Gastrocnemius medialis (tissue), 4 donors: ENCODE data around the gene NOXRED1. TPM values are rescaled to one million over a fixed set of nuclear protein-coding genes. Genes with fewer than 3 reads are reported as not detected.

Experiments
- ATAC-seq, 2 donors: fragments of 150-250 bp; one replicate each; pipeline ENCODE4 v1.9.1; 2016
- DNase-seq, 2 donors: peaks; one replicate each; pipeline ENCODE4 v3.0.0-alpha.2; 2019
- H3K27ac ChIP-seq, 4 donors: fragments of 200-600 bp; sonication (generic); 1 replicate in 1 of 4; 2 replicates in 3 of 4; pipeline ENCODE4 v1.5.1; 2016 to 2018; ENCODE audit warnings: mild to moderate bottlenecking in 2 of 4, moderate library complexity in 1 of 4
- H3K27me3 ChIP-seq, 3 donors: fragments of 200-600 bp; sonication (generic) in 2 of 3; 1 replicate in 1 of 3; 2 replicates in 2 of 3; pipeline versions ENCODE4 v1.5.1 to v1.6.0; 2016 to 2019; ENCODE audit warnings: mild to moderate bottlenecking in 1 of 3, moderate library complexity in 1 of 3
- H3K36me3 ChIP-seq, 2 donors: fragments of 200-600 bp; sonication (generic) in 1 of 2; one replicate each; pipeline ENCODE4 v1.5.1; 2017 to 2018
- H3K4me1 ChIP-seq, 2 donors: fragments of 200-600 bp; sonication (generic) in 1 of 2; one replicate each; pipeline ENCODE4 v1.5.1; 2016 to 2017; ENCODE audit warnings: mild to moderate bottlenecking in 2 of 2
- H3K4me3 ChIP-seq, 4 donors: fragments of 200-600 bp; sonication (generic) in 3 of 4; 1 replicate in 1 of 4; 2 replicates in 3 of 4; pipeline ENCODE4 v1.5.1; 2016 to 2019; ENCODE audit warnings: mild to moderate bottlenecking in 2 of 4
- H3K9me3 ChIP-seq, 3 donors: fragments of 200-600 bp; sonication (generic) in 2 of 3; 1 replicate in 1 of 3; 2 replicates in 2 of 3; pipeline ENCODE4 v1.5.1; 2016 to 2019
- POLR2A ChIP-seq, 2 donors: fragments of 450-650 bp; IDR thresholded peaks; one replicate each; pipeline ENCODE4 v1.6.1; 2017; ENCODE audit warnings: antibody characterized with exemption in 2 of 2, mild to moderate bottlenecking in 2 of 2, moderate library complexity in 2 of 2
- in situ Hi-C, 4 donors: fragments of 200-750 bp; cut with MboI; loops; one replicate each; pipeline versions ENCODE4 v1.15.0 to v1.8.0; 2017; ENCODE audit warnings: low sequenced_read_pairs in 4 of 4
- intact Hi-C: fragments of 100-400 bp; cut with DNase I; formaldehyde crosslinking; loops from one replicate; pipeline ENCODE4 v1.15.1; 2023; ENCODE audit warnings: low total_unique reads
- total RNA-seq, 4 donors: library from RNA; depleted of rRNA; stranded (reverse); fragments of >200 nt; gene quantifications; one replicate each; pipeline versions ENCODE4 v1.1.0 to v1.2.3, GENCODE V29; 2016
- TF ChIP-seq, protein P1 (sequence below), 5 experiments: fragments of 450-650 bp in 3 of 5; fragments of 200-600 bp in 2 of 5; sonication (generic) in 2 of 5; IDR thresholded peaks in 4 of 5; conservative IDR thresholded peaks in 1 of 5; 1 replicate in 4 of 5; 2 replicates in 1 of 5; pipeline ENCODE4 v1.5.1; 2016 to 2019; ENCODE audit warnings: antibody characterized with exemption in 5 of 5, mild to moderate bottlenecking in 3 of 5, moderate library complexity in 3 of 5

The NOXRED1 gene
- total RNA-seq, 4 donors from 2014 or later = not detected

DNA sequence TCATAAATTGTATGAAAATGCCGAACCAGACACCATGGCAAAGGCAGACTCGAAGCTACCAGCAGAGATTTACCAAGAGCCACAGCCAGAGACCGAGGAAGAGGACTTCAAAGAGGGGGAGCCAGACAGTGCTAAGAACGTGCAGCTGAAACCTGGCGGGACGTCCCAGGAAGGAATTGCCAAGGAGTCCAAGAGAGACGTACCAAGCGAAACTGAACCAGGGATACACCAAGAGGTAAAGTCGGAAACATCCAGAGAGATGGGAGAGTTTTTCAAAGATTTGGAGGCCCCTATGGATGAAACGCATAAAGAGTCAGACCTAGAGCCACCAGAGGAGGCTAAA is 45.9 kb downstream of the NOXRED1 start:
- H3K36me3 ChIP-seq = no peaks in the 10 kb centered on the region
- no peaks in the 10 kb centered on the region for H3K9me3 ChIP-seq
- H3K27me3 ChIP-seq = no peaks in the 10 kb centered on the region
- DNase-seq (no peak), ATAC-seq (no peak)
- intact Hi-C loops = loop anchor here (5.0 kb wide), 1 partner anchor 75 kb away; no protein-coding TSS in a partner anchor
- H3K4me3 ChIP-seq = peak overlapping the region; percentile 85 to 99 (median 86)
- peaks cover 11 to 12% of the 10 kb centered on the region in 2 donors for H3K4me1 ChIP-seq
- peak overlapping the region in 1 of 4 donors; percentile 64 for H3K27ac ChIP-seq
- in situ Hi-C loops = no loop called here
- no peak for TF ChIP-seq POLR2A (IDR thresholded peaks at IDR 0.05)
- TF ChIP-seq, protein P1, sequence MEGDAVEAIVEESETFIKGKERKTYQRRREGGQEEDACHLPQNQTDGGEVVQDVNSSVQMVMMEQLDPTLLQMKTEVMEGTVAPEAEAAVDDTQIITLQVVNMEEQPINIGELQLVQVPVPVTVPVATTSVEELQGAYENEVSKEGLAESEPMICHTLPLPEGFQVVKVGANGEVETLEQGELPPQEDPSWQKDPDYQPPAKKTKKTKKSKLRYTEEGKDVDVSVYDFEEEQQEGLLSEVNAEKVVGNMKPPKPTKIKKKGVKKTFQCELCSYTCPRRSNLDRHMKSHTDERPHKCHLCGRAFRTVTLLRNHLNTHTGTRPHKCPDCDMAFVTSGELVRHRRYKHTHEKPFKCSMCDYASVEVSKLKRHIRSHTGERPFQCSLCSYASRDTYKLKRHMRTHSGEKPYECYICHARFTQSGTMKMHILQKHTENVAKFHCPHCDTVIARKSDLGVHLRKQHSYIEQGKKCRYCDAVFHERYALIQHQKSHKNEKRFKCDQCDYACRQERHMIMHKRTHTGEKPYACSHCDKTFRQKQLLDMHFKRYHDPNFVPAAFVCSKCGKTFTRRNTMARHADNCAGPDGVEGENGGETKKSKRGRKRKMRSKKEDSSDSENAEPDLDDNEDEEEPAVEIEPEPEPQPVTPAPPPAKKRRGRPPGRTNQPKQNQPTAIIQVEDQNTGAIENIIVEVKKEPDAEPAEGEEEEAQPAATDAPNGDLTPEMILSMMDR (IDR thresholded peaks at IDR 0.05 in 4 of 5, conservative IDR thresholded peaks at IDR 0.05 in 1 of 5) = no peak

DNA sequence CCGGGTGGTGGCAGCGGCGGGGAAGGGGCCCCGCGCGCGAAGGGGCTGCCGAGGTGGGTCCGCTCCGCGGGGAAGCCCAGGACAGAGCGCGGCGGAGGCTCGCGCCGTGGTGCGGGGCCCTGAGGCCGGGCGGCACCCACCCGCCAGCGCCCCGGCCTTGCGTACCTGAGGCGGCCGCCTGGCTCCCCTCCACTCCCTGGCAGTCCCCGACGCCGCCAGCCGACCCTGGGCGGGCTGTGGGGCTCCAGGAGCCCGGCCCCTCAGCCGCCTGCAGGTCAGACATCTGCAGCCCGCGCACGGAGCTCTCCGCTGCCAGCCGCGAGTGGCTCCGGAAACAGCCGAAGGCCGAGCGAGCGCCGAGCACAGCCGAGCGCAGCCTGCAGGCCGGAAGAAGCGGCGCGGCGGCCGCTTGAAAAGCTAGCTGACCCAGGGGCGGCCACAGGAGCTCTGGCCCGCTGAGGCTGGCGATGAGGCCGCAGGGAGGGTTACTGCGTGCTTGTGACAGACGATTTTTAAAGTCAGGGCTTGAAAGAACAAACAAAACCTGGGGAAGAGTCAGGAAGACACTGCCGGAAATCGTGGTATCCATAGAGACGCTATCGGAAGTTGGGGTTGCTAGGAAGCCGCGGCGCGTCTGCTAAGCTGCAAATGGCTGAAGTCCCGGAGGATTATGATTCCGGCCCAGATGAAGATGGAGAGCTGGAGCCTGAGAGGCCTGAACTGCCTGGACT is 46.4 kb downstream of the NOXRED1 start, which contains the start of the genes SAMD15 and TMED8:
Gene SAMD15, plus strand, starts transcription at position 609 of the 731 bp plus-strand sequence. Its CDS starts 40 bp downstream, at position 649.
Gene TMED8, minus strand, starts transcription at position 324 of the 731 bp plus-strand sequence. Its CDS starts 41 bp downstream, at position 283.
- ATAC-seq (peak; percentile 97 to 98), DNase-seq (peak; percentile 43 to 68)
- H3K9me3 ChIP-seq = no peaks in the 10 kb centered on the region
- no peaks in the 10 kb centered on the region for H3K36me3 ChIP-seq
- TF ChIP-seq, protein P1 (IDR thresholded peaks at IDR 0.05 in 4 of 5, conservative IDR thresholded peaks at IDR 0.05 in 1 of 5) = peak in 3 of 5 experiments; percentile 26 to 53 (median 50)
- no peak for TF ChIP-seq POLR2A (IDR thresholded peaks at IDR 0.05)
- no peaks in the 10 kb centered on the region for H3K27me3 ChIP-seq
- H3K27ac ChIP-seq = peak within 1 kb of the TSS; percentile 64 to 76 (median 74)
- in situ Hi-C loops (no loop called here), intact Hi-C loops (loop anchor here (1.0 to 5.0 kb wide), 2 partner anchors 56 to 75 kb away; partner anchors contain the start of gene GSTZ1)
- H3K4me1 ChIP-seq = peaks cover 11 to 12% of the 10 kb centered on the region in 2 donors
- H3K4me3 ChIP-seq = peak within 1 kb of the TSS; percentile 85 to 99 (median 86)

GRCh38 chr14:77375973-77376770 is 47.2 kb downstream of the NOXRED1 start:
- TF ChIP-seq, protein P1 (IDR thresholded peaks at IDR 0.05 in 4 of 5, conservative IDR thresholded peaks at IDR 0.05 in 1 of 5) = no peak
- TF ChIP-seq POLR2A (IDR thresholded peaks at IDR 0.05) = no peak
- in situ Hi-C loops (no loop called here), intact Hi-C loops (loop anchor here (1.0 to 5.0 kb wide), 2 partner anchors 55 to 74 kb away; partner anchors contain the start of gene GSTZ1)
- ATAC-seq = peak in 1 of 2 donors; percentile 22
- Histone ChIP-seq H3K27ac (peak overlapping the region; percentile 64 to 76 (median 74)), H3K27me3 (no peaks in the 10 kb centered on the region), H3K4me3 (peak overlapping the region; percentile 85 to 99 (median 86)), H3K36me3 (no peaks in the 10 kb centered on the region), H3K9me3 (no peaks in the 10 kb centered on the region), H3K4me1 (peaks cover 11 to 12% of the 10 kb centered on the region in 2 donors)
- DNase-seq = peak in 1 of 2 donors; percentile 13

GRCh38 chr14:77375164-77375950 is 48.0 kb downstream of the NOXRED1 start:
- TF ChIP-seq, protein P1 (IDR thresholded peaks at IDR 0.05 in 4 of 5, conservative IDR thresholded peaks at IDR 0.05 in 1 of 5) = no peak
- no peak for TF ChIP-seq POLR2A (IDR thresholded peaks at IDR 0.05)
- Histone ChIP-seq H3K4me1 (peaks cover 11 to 12% of the 10 kb centered on the region in 2 donors), H3K36me3 (no peaks in the 10 kb centered on the region), H3K4me3 (no peak overlapping the region), H3K9me3 (no peaks in the 10 kb centered on the region), H3K27me3 (no peaks in the 10 kb centered on the region), H3K27ac (no peak overlapping the region)
- intact Hi-C loops = loop anchor here (5.0 kb wide), 1 partner anchor 73 kb away; no protein-coding TSS in a partner anchor
- no peak for DNase-seq
- ATAC-seq = no peak
- in situ Hi-C loops = no loop called here
